Omental fat pad (tissue), 4 donors: ENCODE measurements around the gene MAP3K4. TPM values are rescaled to one million over a fixed set of nuclear protein-coding genes. Genes with fewer than 3 reads are reported as not detected.

Experiments used
- ATAC-seq: fragments of 150-250 bp; one replicate; pipeline ENCODE4 v1.9.1; 2016; ENCODE audit warnings: mild to moderate bottlenecking, moderate library complexity; ENCODE audit not compliant: low FRiP score
- DNase-seq: peaks from one replicate; pipeline ENCODE4 v3.0.0-alpha.2; 2019; ENCODE audit warnings: low spot score
- CTCF ChIP-seq, 3 donors: fragments of 450-650 bp; IDR thresholded peaks; one replicate each; pipeline ENCODE4 v1.5.1; 2016 to 2017; ENCODE audit warnings: antibody characterized with exemption in 3 of 3, mild to moderate bottlenecking in 3 of 3, moderate library complexity in 2 of 3
- total RNA-seq, 4 donors: library from RNA; depleted of rRNA; stranded (reverse); fragments of >200 nt; gene quantifications; one replicate each; pipeline ENCODE4 v1.1.0, GENCODE V29; 2016

Gene MAP3K4
- total RNA-seq, 4 donors from 2014 or later, result 18.9 to 33.6 (median 25.0) TPM

DNA sequence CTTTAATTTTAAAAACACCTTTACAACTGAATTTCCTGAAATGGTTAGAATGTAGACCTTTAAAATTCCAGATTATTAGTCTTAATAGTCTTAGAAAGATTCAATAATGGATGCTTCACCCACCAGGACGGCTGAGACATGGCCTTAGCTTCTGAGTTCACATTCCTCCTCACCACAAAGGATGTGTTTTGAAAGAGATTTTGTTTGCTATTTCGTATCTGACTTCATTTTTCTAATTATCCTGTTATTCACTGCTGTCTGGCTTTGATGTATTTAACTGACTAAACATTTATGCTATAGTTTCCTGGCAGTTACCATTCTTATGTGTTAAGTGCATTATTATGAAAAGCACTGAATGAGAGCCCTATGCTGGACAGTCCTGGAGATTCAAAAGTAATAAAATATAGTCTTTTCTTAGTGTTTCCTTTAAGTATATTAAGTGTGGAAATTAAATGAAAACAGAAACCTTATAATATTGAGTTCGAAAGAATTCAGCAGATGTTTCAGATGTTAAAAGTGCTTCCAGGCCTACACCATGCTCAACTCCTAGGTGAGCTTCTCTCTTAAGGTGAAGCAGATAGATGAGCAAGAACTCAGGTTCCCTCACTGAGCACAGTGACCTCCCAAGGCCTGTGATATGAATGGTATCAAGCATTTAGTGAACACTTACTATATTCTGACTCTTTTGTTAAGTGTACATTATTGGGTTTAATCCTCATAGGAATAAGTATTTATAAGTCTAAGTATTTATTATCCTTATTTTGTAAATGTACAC lies 40.3 kb downstream of the MAP3K4 start:
- ATAC-seq (no peak), DNase-seq (no peak)
- TF ChIP-seq CTCF (IDR thresholded peaks at IDR 0.05), result no peak

GRCh38 chr6:161033667-161034066 lies 42.1 kb downstream of the MAP3K4 start:
- no peak for TF ChIP-seq CTCF (IDR thresholded peaks at IDR 0.05)
- DNase-seq, result no peak
- ATAC-seq, result no peak

GRCh38 chr6:161035182-161035980 lies 43.8 kb downstream of the MAP3K4 start:
- no peak for TF ChIP-seq CTCF (IDR thresholded peaks at IDR 0.05)
- no peak for ATAC-seq
- no peak for DNase-seq

- no peak for ATAC-seq
- DNase-seq, result no peak
- TF ChIP-seq CTCF (IDR thresholded peaks at IDR 0.05), result no peak
Measured at GRCh38 chr6:161035981-161036263, 44.4 kb downstream of the MAP3K4 start.

- no peak for TF ChIP-seq CTCF (IDR thresholded peaks at IDR 0.05)
- DNase-seq (no peak), ATAC-seq (no peak)
Measured at GRCh38 chr6:161037873-161038228, 46.3 kb downstream of the MAP3K4 start.

DNA sequence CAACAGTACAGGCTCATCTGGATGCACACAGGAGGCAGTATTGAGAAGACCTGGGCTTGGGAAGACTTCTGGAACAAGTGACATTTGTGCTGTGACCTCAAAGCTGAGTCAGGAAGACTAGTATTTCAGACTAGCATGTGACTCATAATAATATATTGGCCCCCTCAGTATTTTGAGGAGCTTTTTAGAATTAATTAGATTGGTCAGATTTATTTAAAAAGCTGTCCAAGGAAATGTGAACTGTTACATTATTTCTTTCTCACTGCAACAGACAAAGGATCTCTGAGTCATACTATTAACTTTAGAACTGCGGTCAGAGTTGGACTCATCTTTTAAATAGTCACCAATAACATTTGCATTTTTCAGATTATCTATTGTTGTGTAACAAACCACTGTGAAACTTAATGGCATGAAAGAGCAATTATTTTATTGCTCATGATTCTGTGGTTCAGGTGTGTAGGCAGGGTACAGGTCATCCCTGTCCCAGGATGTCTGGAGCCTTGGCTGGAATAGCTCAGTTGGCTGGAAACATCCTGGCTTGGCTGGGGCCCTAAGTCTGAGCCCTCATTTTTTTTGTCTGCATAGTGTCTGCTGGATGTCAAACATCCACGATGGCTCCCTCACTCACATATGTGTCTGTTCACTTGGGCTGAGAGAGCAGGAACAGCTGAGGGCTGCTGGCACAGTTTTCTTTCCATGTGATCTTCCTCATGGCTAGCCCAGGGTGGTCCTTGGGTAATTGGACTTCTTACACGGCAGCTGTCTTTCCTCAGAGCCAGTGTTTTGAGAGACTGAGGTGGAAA lies 46.9 kb downstream of the MAP3K4 start:
- ATAC-seq, result peak; percentile 75
- DNase-seq, result no peak
- TF ChIP-seq CTCF (IDR thresholded peaks at IDR 0.05), result no peak
